HL-60 (cell line): Measurements from ENCODE around the gene ANKRD40.

Experiments
- CTCF ChIP-seq: IDR thresholded peaks from one replicate; pipeline ENCODE4 v1.5.1; 2011; ENCODE audit warnings: low read length, control low read depth, inconsistent platforms; ENCODE audit not compliant: insufficient read depth
- POLR2AphosphoS5 ChIP-seq: IDR thresholded peaks from 2 replicates; pipeline ENCODE4 v1.6.1; 2012; ENCODE audit warnings: low read depth

- no peak for TF ChIP-seq CTCF
- no peak for TF ChIP-seq POLR2AphosphoS5
These were observed 18.3 kb upstream of the ANKRD40 start for GRCh38 chr17:50725769-50726655.
